HepG2 (cell line): ENCODE measurements around the gene C14orf119. TPM values are rescaled to one million over a fixed set of nuclear protein-coding genes. Genes with fewer than 3 reads are reported as not detected.

Experiments used
- ATF7-NPFF ChIP-seq: sonication (generic); formaldehyde crosslinking; IDR thresholded peaks from 2 replicates; pipeline ENCODE4 v1.8.1; 2023; ENCODE audit warnings: mild to moderate bottlenecking, low read depth, missing genetic modification reagents, moderate library complexity
- CENPX ChIP-seq: sonication (generic); formaldehyde crosslinking; IDR thresholded peaks from 2 replicates; pipeline ENCODE4 v1.9.0; 2021; ENCODE audit warnings: mild to moderate bottlenecking, missing genetic modification reagents, moderate library complexity
- CHCHD3 ChIP-seq: sonication (generic); formaldehyde crosslinking; IDR thresholded peaks from 2 replicates; pipeline ENCODE4 v1.8.0; 2022; ENCODE audit warnings: mild to moderate bottlenecking, missing genetic modification reagents, moderate library complexity
- CREB3 ChIP-seq: sonication (generic); formaldehyde crosslinking; IDR thresholded peaks from 2 replicates; pipeline ENCODE4 v1.5.0; 2020; ENCODE audit warnings: missing genetic modification reagents
- ELK4 ChIP-seq: sonication (generic); formaldehyde crosslinking; IDR thresholded peaks from 2 replicates; pipeline ENCODE4 v1.9.0; 2021; ENCODE audit warnings: missing genetic modification reagents, borderline replicate concordance
- FOXK2 ChIP-seq: fragments of 450-650 bp; IDR thresholded peaks from 2 replicates; pipeline ENCODE4 v1.6.1; 2016
- HNF1A ChIP-seq, 2 experiments: sonication (generic) in 1 of 2; formaldehyde crosslinking in 1 of 2; IDR thresholded peaks; 2 replicates each; pipeline versions ENCODE4 v1.4.0 to v1.6.1; 2016 to 2020; ENCODE audit warnings: borderline replicate concordance in 1 of 2, low read depth in 1 of 2, mild to moderate bottlenecking in 1 of 2, missing genetic modification reagents in 1 of 2
- KDM6A ChIP-seq: IDR thresholded peaks from 2 replicates; pipeline ENCODE4 v1.6.1; 2016; ENCODE audit warnings: low read depth
- KLF12 ChIP-seq: sonication (generic); formaldehyde crosslinking; IDR thresholded peaks from 2 replicates; pipeline ENCODE4 v1.4.0; 2020; ENCODE audit warnings: missing genetic modification reagents, borderline replicate concordance
- LCORL ChIP-seq, 2 experiments: fragments of 450-650 bp in 1 of 2; sonication (generic) in 1 of 2; formaldehyde crosslinking in 1 of 2; IDR thresholded peaks; 2 replicates each; pipeline versions ENCODE4 v1.5.0 to v1.6.1; 2017 to 2020; ENCODE audit warnings: antibody characterized with exemption in 1 of 2, missing genetic modification reagents in 1 of 2
- MXD3 ChIP-seq: IDR thresholded peaks from 2 replicates; pipeline ENCODE4 v1.6.1; 2016; ENCODE audit warnings: mild to moderate bottlenecking, missing biosample characterization, missing genetic modification reagents
- NFYB ChIP-seq: sonication (generic); formaldehyde crosslinking; IDR thresholded peaks from 2 replicates; pipeline ENCODE4 v1.4.0; 2020; ENCODE audit warnings: missing genetic modification reagents
- NPAS2 ChIP-seq: sonication (generic); formaldehyde crosslinking; IDR thresholded peaks from 2 replicates; pipeline ENCODE4 v1.8.0; 2022; ENCODE audit warnings: mild to moderate bottlenecking, missing genetic modification reagents, borderline replicate concordance
- NR1H2 ChIP-seq: sonication (generic); formaldehyde crosslinking; IDR thresholded peaks from 2 replicates; pipeline ENCODE4 v1.8.1; 2022; ENCODE audit warnings: low read depth, missing genetic modification reagents, borderline replicate concordance
- NR2F2 ChIP-seq: IDR thresholded peaks from 2 replicates; pipeline ENCODE4 v1.6.1; 2012; ENCODE audit warnings: low read depth, inconsistent platforms, borderline replicate concordance
- POGZ ChIP-seq: sonication (generic); formaldehyde crosslinking; IDR thresholded peaks from 2 replicates; pipeline ENCODE4 v1.4.0; 2020; ENCODE audit warnings: mild to moderate bottlenecking, missing genetic modification reagents
- SP4 ChIP-seq: sonication (generic); formaldehyde crosslinking; IDR thresholded peaks from 2 replicates; pipeline ENCODE4 v1.8.1; 2023; ENCODE audit warnings: mild to moderate bottlenecking, missing genetic modification reagents
- ZFP37 ChIP-seq: sonication (generic); formaldehyde crosslinking; IDR thresholded peaks from 2 replicates; pipeline ENCODE4 v1.4.0; 2020; ENCODE audit warnings: missing genetic modification reagents, borderline replicate concordance
- ZFP82 ChIP-seq: sonication (generic); formaldehyde crosslinking; IDR thresholded peaks from 2 replicates; pipeline ENCODE4 v1.5.1; 2020; ENCODE audit warnings: mild to moderate bottlenecking, missing genetic modification reagents, borderline replicate concordance
- ZMYM3 ChIP-seq: sonication (generic); formaldehyde crosslinking; IDR thresholded peaks from 2 replicates; pipeline ENCODE4 v1.5.1; 2020; ENCODE audit warnings: mild to moderate bottlenecking, missing genetic modification reagents
- ZNF234 ChIP-seq: sonication (generic); formaldehyde crosslinking; conservative IDR thresholded peaks from 2 replicates; pipeline ENCODE4 v1.5.1; 2020; ENCODE audit warnings: mild to moderate bottlenecking, missing genetic modification reagents
- ZNF235 ChIP-seq: sonication (generic); formaldehyde crosslinking; IDR thresholded peaks from 2 replicates; pipeline ENCODE4 v1.8.1; 2023; ENCODE audit warnings: mild to moderate bottlenecking, missing genetic modification reagents, borderline replicate concordance
- ZNF761 ChIP-seq: sonication (generic); formaldehyde crosslinking; conservative IDR thresholded peaks from 2 replicates; pipeline ENCODE4 v1.4.0; 2020; ENCODE audit warnings: mild to moderate bottlenecking, missing genetic modification reagents
- ZSCAN20 ChIP-seq: sonication (generic); formaldehyde crosslinking; IDR thresholded peaks from 2 replicates; pipeline ENCODE4 v1.4.0; 2020; ENCODE audit warnings: missing genetic modification reagents, mild to moderate bottlenecking, borderline replicate concordance
- polyA plus RNA-seq, 8 experiments: library from polyadenylated mRNA; depleted of rRNA in 3 of 8; stranded (reverse) in 7 of 8; unstranded in 1 of 8; fragments of >200 nt; fragmentation: Illumina TruSeq in 4 of 8; extraction: Trizol in 4 of 8; gene quantifications; 2 replicates each; pipeline versions ENCODE4 v1.2.1 to v1.2.3, GENCODE V29; 2011 to 2016; ENCODE audit warnings: low read depth in 4 of 8, missing spikeins in 1 of 8, mixed read lengths in 1 of 8; ENCODE audit not compliant: insufficient read depth in 1 of 8
- total RNA-seq, 5 experiments: library from RNA; depleted of rRNA; stranded (reverse); fragments of >200 nt; fragmentation: Illumina TruSeq; extraction: Trizol; gene quantifications; 2 replicates each; pipeline ENCODE4 v1.2.3, GENCODE V29; 2016; ENCODE audit warnings: low read depth in 1 of 5

C14orf119 gene
- total and polyA plus RNA-seq, 2 of the 13 experiments (the other 11 are each of a cell fraction or from before 2014, with no cell fraction given): 117 to 206 TPM

GRCh38 chr14:23094666-23095195 is 574 bp upstream of the C14orf119 start, which contains the start of gene ACIN1 (continued):
- TF ChIP-seq CREB3 (CRISPR knock-in tag) (peak; percentile 77; the same call in 1 of the 2 replicates), ATF7-NPFF (CRISPR knock-in tag) (peak; percentile 97), ZNF761 (peak; percentile 99; the same call in 1 of the 2 replicates), SP4 (CRISPR knock-in tag) (peak; percentile 81), HNF1A (IDR thresholded peaks at IDR 0.05; ENCODE audit: low read depth) (no peak), HNF1A (CRISPR knock-in tag; IDR thresholded peaks at IDR 0.05; ENCODE audit: borderline replicate concordance) (peak; percentile 89), ZSCAN20 (CRISPR knock-in tag) (peak; percentile 98), LCORL (IDR thresholded peaks at IDR 0.05) (no peak), LCORL (CRISPR knock-in tag; IDR thresholded peaks at IDR 0.05) (peak; percentile 97), ZNF234 (no peak), CENPX (CRISPR knock-in tag) (no peak), POGZ (peak; percentile 76; the same call in 1 of the 2 replicates), ZFP82 (CRISPR knock-in tag) (no peak; the same call in 1 of the 2 replicates), MXD3 (CRISPR knock-in tag) (peak; percentile 97), NR1H2 (CRISPR knock-in tag) (peak; percentile 94; the same call in 1 of the 2 replicates), ZFP37 (peak; percentile 91), ZNF235 (peak; percentile 99; the same call in 1 of the 2 replicates), ZMYM3 (CRISPR knock-in tag) (peak; percentile 89), NPAS2 (CRISPR knock-in tag) (no peak), CHCHD3 (CRISPR knock-in tag) (peak; percentile 75; the same call in 1 of the 2 replicates), ELK4 (CRISPR knock-in tag) (peak; percentile 84; the same call in 1 of the 2 replicates), NFYB (CRISPR knock-in tag) (no peak), KLF12 (CRISPR knock-in tag) (peak; percentile 64), KDM6A (no peak), NR2F2 (no peak), FOXK2 (no peak)
